ENCODE results near the gene TRIM9. TPM values are rescaled to one million over a fixed set of nuclear protein-coding genes. Genes with fewer than 3 reads are reported as not detected.

The TRIM9 gene
- total RNA-seq, 1 donor: not detected

- TF ChIP-seq, protein P1, sequence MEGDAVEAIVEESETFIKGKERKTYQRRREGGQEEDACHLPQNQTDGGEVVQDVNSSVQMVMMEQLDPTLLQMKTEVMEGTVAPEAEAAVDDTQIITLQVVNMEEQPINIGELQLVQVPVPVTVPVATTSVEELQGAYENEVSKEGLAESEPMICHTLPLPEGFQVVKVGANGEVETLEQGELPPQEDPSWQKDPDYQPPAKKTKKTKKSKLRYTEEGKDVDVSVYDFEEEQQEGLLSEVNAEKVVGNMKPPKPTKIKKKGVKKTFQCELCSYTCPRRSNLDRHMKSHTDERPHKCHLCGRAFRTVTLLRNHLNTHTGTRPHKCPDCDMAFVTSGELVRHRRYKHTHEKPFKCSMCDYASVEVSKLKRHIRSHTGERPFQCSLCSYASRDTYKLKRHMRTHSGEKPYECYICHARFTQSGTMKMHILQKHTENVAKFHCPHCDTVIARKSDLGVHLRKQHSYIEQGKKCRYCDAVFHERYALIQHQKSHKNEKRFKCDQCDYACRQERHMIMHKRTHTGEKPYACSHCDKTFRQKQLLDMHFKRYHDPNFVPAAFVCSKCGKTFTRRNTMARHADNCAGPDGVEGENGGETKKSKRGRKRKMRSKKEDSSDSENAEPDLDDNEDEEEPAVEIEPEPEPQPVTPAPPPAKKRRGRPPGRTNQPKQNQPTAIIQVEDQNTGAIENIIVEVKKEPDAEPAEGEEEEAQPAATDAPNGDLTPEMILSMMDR (IDR thresholded peaks at IDR 0.05; ENCODE audit: insufficient read depth, low read depth, low read length): no peak
- no peak for DNase-seq (ENCODE audit: low read depth)
- no peak overlapping the region for H3K4me3 ChIP-seq (ENCODE audit: low read depth, low read length)
Observed at GRCh38 chr14:51028361-51028760, 66.5 kb downstream of the TRIM9 start.

DNA sequence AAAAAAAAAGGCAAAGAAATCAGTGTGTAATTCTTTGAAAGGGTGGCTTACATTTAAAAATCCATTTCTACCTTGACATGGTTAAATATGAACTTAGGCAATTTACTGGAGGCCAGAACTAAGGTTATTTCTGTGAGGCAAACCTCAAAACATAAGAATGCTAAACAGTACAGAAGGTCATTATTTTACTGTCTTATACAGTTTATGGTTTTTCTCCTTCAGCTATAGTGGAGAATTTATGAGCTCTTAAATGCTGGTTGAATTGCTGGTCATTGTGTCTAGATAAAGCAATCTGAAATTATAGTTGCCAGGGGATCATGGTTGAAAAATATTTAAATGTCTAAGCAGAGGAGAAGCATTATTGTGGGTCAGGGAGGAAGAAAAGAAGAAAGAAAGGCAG is 70.5 kb downstream of the TRIM9 start:
- TF ChIP-seq, protein P1 (IDR thresholded peaks at IDR 0.05; ENCODE audit: insufficient read depth, low read depth, low read length): no peak
- peak; percentile 46 for DNase-seq (ENCODE audit: low read depth)
- H3K4me3 ChIP-seq (ENCODE audit: low read depth, low read length): no peak overlapping the region

DNA sequence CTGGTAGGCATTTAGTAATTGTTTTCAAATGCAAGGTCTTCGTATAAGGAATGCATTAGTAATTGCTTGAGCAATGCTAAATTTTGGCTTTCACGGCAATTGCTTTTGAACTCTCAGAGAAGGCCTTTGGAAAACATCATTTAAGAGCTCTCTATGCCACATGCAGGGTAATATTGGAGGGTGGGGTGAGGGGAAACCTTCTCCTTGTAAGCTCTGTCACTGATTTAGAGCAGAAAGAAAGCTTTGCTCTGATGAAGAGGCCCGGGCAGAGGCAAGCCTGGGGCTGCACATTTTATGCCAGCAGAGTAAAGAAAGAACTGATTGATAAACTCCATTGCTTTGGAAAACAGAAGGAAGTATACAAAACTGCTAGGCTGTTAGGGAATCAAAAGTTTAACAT is 70.9 kb downstream of the TRIM9 start:
- TF ChIP-seq, protein P1 (IDR thresholded peaks at IDR 0.05; ENCODE audit: insufficient read depth, low read depth, low read length): no peak
- no peak overlapping the region for H3K4me3 ChIP-seq (ENCODE audit: low read depth, low read length)
- DNase-seq (ENCODE audit: low read depth): peak; percentile 36

DNA sequence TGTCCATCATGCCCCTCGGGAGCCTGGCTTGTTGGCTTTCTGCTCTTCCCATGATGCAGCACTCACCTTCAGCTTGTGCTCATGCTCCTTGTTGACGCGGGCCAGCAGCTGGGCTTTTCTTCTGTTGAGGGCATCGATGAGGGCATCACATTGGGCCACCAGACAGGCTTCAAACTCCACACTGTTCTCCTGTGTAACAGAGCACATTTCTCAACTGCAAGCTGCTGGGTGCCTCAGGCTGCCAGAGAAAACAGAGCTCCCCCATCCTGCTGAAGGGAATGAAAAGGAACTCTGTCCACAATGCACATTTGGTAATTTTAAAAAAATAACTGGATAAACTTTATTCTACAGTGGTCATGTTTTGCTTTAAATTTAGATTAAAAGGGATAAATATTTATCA is 72.1 kb downstream of the TRIM9 start:
- TF ChIP-seq, protein P1 (IDR thresholded peaks at IDR 0.05; ENCODE audit: insufficient read depth, low read depth, low read length): no peak
- no peak overlapping the region for H3K4me3 ChIP-seq (ENCODE audit: low read depth, low read length)
- DNase-seq (ENCODE audit: low read depth): no peak

GRCh38 chr14:51020024-51020710 is 74.7 kb downstream of the TRIM9 start:
- H3K4me3 ChIP-seq (ENCODE audit: low read depth, low read length): no peak overlapping the region
- TF ChIP-seq, protein P1 (IDR thresholded peaks at IDR 0.05; ENCODE audit: insufficient read depth, low read depth, low read length): no peak
- DNase-seq (ENCODE audit: low read depth): no peak

DNA sequence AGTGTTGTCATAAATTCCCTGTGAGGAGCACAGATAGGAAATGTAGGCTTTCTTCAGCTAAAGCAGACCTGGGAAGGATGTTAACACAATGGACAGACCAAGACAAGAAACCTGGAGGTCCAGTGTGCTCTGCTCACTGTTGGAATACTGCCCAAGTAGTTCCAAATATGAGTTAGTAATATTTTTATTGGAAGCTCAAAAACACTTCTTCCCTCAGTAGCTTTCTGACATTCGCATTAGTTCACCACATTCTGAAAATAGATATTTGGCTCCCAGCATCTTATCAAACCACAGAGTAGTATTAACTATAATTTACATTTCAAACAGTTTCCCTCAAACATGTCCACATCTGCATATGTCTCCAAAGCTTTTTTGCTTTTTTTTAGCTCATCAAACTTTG is 75.8 kb downstream of the TRIM9 start:
- no peak overlapping the region for H3K4me3 ChIP-seq (ENCODE audit: low read depth, low read length)
- TF ChIP-seq, protein P1 (IDR thresholded peaks at IDR 0.05; ENCODE audit: insufficient read depth, low read depth, low read length): no peak
- DNase-seq (ENCODE audit: low read depth): no peak

DNA sequence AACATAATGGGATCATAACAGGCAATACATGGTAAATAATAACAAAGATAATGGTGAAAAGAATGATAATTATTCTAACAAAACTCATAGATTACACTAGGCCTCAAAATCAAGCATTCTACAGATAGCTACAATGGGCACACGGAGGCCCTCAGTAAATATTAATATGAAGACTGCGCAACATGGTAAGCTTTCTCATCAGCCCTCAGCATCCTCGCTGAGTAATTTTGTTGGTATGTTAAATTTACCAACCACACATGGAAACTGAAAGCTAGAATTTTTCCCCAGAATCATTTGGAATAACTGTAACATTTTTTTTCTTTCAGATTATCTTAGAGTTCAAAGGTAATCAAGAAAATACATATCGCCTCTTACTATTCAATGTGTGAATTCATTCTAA is 76.4 kb downstream of the TRIM9 start:
- DNase-seq (ENCODE audit: low read depth): no peak
- TF ChIP-seq, protein P1 (IDR thresholded peaks at IDR 0.05; ENCODE audit: insufficient read depth, low read depth, low read length): no peak
- H3K4me3 ChIP-seq (ENCODE audit: low read depth, low read length): no peak overlapping the region
